HepG2 (cell line): ENCODE data around the gene SMURF1. TPM values are rescaled to one million over a fixed set of nuclear protein-coding genes. Genes with fewer than 3 reads are reported as not detected.

Experiments
- FOXJ3 ChIP-seq: sonication (generic); formaldehyde crosslinking; IDR thresholded peaks from 2 replicates; pipeline ENCODE4 v1.4.0; 2020; ENCODE audit warnings: missing genetic modification reagents, mild to moderate bottlenecking, borderline replicate concordance
- FOXK1 ChIP-seq: sonication (generic); formaldehyde crosslinking; IDR thresholded peaks from 2 replicates; pipeline ENCODE4 v1.4.0; 2020; ENCODE audit warnings: low read depth, missing genetic modification reagents, borderline replicate concordance
- KDM4B ChIP-seq: sonication (generic); formaldehyde crosslinking; IDR thresholded peaks from 2 replicates; pipeline ENCODE4 v1.4.0; 2020; ENCODE audit warnings: missing genetic modification reagents
- NR2F6 ChIP-seq, 2 experiments: IDR thresholded peaks; 2 replicates each; pipeline ENCODE4 v1.6.1; 2016; ENCODE audit warnings: antibody characterized with exemption in 1 of 2, mild to moderate bottlenecking in 1 of 2
- POLR2G ChIP-seq: fragments of 200-400 bp; formaldehyde crosslinking; IDR thresholded peaks from 2 replicates; pipeline ENCODE4 v1.6.1; 2018; ENCODE audit warnings: mild to moderate bottlenecking, low read depth, low read length, moderate library complexity
- TCF7L2 ChIP-seq: IDR thresholded peaks from 2 replicates; pipeline ENCODE4 v1.6.1; 2011; ENCODE audit warnings: mild to moderate bottlenecking, low read depth, low read length, moderate library complexity
- ZFP82 ChIP-seq: sonication (generic); formaldehyde crosslinking; IDR thresholded peaks from 2 replicates; pipeline ENCODE4 v1.5.1; 2020; ENCODE audit warnings: mild to moderate bottlenecking, missing genetic modification reagents, borderline replicate concordance
- ZFP90 ChIP-seq: sonication (generic); formaldehyde crosslinking; IDR thresholded peaks from 2 replicates; pipeline ENCODE4 v1.8.0; 2022; ENCODE audit warnings: missing genetic modification reagents, mild to moderate bottlenecking, inconsistent platforms, borderline replicate concordance
- ZNF253 ChIP-seq: sonication (generic); formaldehyde crosslinking; IDR thresholded peaks from 2 replicates; pipeline ENCODE4 v1.8.0; 2022; ENCODE audit warnings: mild to moderate bottlenecking, missing genetic modification reagents, borderline replicate concordance
- ZNF552 ChIP-seq: sonication (generic); formaldehyde crosslinking; IDR thresholded peaks from 2 replicates; pipeline ENCODE4 v1.9.0; 2022; ENCODE audit warnings: missing genetic modification reagents, mild to moderate bottlenecking, borderline replicate concordance
- polyA plus RNA-seq, 8 experiments: library from polyadenylated mRNA; depleted of rRNA in 3 of 8; stranded (reverse) in 7 of 8; unstranded in 1 of 8; fragments of >200 nt; fragmentation: Illumina TruSeq in 4 of 8; extraction: Trizol in 4 of 8; gene quantifications; 2 replicates each; pipeline versions ENCODE4 v1.2.1 to v1.2.3, GENCODE V29; 2011 to 2016; ENCODE audit warnings: low read depth in 4 of 8, missing spikeins in 1 of 8, mixed read lengths in 1 of 8; ENCODE audit not compliant: insufficient read depth in 1 of 8
- total RNA-seq, 5 experiments: library from RNA; depleted of rRNA; stranded (reverse); fragments of >200 nt; fragmentation: Illumina TruSeq; extraction: Trizol; gene quantifications; 2 replicates each; pipeline ENCODE4 v1.2.3, GENCODE V29; 2016; ENCODE audit warnings: low read depth in 1 of 5
- TF ChIP-seq, protein P1 (sequence below): sonication (generic); formaldehyde crosslinking; IDR thresholded peaks from 2 replicates; pipeline ENCODE4 v1.8.0; 2022; ENCODE audit warnings: mild to moderate bottlenecking, missing genetic modification reagents, borderline replicate concordance
- TF ChIP-seq, protein P2 (sequence below): IDR thresholded peaks from 2 replicates; pipeline ENCODE4 v1.6.1; 2016; ENCODE audit warnings: low read depth
- TF ChIP-seq, protein P3 (sequence below): sonication (generic); formaldehyde crosslinking; IDR thresholded peaks from 2 replicates; pipeline ENCODE4 v1.5.0; 2020; ENCODE audit warnings: mild to moderate bottlenecking, missing genetic modification reagents
- TF ChIP-seq, protein P4 (sequence below): IDR thresholded peaks from 2 replicates; pipeline ENCODE4 v1.6.1; 2018; ENCODE audit warnings: missing genetic modification reagents
- TF ChIP-seq, protein P5 (sequence below): sonication (generic); formaldehyde crosslinking; IDR thresholded peaks from 2 replicates; pipeline ENCODE4 v1.5.0; 2020; ENCODE audit warnings: missing genetic modification reagents

The SMURF1 gene
- total and polyA plus RNA-seq, 2 of the 13 experiments (the other 11 are each of a cell fraction or from before 2014, with no cell fraction given) = 8.3 to 11.1 TPM

DNA sequence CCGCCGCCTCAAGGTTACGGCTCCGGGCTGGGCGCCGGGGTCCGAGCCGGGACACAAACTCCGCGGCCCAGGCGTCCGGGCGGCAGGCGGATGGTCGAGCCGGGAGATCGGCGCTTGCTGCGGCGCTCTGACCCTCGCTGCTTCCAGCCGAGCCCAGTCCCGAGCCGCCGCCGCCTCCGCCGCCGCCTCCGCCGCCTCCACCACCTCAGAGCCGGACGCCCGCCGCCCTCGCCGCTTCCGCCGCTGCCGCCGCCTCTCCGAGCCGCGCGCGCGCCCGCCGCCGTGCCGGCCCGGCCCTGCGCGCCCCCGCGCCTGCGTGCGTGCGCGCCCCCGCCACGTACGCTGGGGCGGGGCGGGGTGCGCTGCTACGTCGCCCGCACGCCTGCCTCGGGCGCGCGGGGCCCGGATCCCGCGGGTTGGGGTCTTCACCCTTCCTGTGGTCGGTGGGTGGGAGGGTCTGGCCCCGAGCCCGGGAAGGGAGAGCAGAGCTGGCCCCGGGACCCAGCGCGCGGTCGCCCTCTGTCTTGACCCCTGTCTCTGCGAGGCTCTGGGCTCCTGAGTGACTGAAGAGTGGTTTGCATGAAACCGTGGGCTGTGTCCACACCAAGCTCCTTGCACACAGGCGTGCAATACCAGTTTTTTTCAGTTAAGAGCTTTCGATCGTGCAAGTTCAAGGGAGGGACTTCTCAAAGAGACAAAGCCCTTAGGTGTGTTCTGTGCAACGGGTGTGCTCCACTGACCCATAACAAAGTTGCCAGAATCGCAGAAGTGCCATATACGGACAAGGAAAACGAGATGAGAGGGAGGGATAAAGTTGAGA lies at the start of gene SMURF1 (continued):
- TF ChIP-seq ZFP82 (CRISPR knock-in tag) (peak; percentile 43; the same call in 1 of the 2 replicates), FOXJ3 (CRISPR knock-in tag) (no peak), ZNF253 (CRISPR knock-in tag) (no peak), ZFP90 (CRISPR knock-in tag) (peak; percentile 14; the same call in 1 of the 2 replicates), POLR2G (peak; percentile 78), KDM4B (CRISPR knock-in tag) (no peak), TCF7L2 (no peak), ZNF552 (CRISPR knock-in tag) (no peak), NR2F6 (IDR thresholded peaks at IDR 0.05) (no peak), NR2F6 (CRISPR knock-in tag; IDR thresholded peaks at IDR 0.05) (peak; percentile 36; the same call in 1 of the 2 replicates), FOXK1 (CRISPR knock-in tag) (no peak; the same call in 1 of the 2 replicates)
- TF ChIP-seq, protein P1, sequence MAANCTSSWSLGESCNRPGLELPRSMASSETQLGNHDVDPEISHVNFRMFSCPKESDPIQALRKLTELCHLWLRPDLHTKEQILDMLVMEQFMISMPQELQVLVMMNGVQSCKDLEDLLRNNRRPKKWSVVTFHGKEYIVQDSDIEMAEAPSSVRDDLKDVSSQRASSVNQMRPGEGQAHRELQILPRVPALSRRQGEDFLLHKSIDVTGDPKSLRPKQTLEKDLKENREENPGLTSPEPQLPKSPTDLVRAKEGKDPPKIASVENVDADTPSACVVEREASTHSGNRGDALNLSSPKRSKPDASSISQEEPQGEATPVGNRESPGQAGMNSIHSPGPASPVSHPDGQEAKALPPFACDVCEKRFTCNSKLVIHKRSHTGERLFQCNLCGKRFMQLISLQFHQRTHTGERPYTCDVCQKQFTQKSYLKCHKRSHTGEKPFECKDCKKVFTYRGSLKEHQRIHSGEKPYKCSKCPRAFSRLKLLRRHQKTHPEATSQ (CRISPR knock-in tag) = 0 out of 2 replicates have a peak, but pooled peaks have one; percentile 64
- TF ChIP-seq, protein P2, sequence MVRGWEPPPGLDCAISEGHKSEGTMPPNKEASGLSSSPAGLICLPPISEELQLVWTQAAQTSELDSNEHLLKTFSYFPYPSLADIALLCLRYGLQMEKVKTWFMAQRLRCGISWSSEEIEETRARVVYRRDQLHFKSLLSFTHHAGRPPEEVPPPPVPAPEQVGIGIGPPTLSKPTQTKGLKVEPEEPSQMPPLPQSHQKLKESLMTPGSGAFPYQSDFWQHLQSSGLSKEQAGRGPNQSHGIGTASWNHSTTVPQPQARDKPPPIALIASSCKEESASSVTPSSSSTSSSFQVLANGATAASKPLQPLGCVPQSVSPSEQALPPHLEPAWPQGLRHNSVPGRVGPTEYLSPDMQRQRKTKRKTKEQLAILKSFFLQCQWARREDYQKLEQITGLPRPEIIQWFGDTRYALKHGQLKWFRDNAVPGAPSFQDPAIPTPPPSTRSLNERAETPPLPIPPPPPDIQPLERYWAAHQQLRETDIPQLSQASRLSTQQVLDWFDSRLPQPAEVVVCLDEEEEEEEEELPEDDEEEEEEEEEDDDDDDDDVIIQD (CRISPR knock-in tag) = 0 out of 2 replicates have a peak, but pooled peaks have one; percentile 4
- TF ChIP-seq, protein P3, sequence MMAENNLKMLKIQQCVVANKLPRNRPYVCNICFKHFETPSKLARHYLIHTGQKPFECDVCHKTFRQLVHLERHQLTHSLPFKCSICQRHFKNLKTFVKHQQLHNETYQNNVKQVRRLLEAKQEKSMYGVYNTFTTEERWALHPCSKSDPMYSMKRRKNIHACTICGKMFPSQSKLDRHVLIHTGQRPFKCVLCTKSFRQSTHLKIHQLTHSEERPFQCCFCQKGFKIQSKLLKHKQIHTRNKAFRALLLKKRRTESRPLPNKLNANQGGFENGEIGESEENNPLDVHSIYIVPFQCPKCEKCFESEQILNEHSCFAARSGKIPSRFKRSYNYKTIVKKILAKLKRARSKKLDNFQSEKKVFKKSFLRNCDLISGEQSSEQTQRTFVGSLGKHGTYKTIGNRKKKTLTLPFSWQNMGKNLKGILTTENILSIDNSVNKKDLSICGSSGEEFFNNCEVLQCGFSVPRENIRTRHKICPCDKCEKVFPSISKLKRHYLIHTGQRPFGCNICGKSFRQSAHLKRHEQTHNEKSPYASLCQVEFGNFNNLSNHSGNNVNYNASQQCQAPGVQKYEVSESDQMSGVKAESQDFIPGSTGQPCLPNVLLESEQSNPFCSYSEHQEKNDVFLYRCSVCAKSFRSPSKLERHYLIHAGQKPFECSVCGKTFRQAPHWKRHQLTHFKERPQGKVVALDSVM = no peak
- TF ChIP-seq, protein P4, sequence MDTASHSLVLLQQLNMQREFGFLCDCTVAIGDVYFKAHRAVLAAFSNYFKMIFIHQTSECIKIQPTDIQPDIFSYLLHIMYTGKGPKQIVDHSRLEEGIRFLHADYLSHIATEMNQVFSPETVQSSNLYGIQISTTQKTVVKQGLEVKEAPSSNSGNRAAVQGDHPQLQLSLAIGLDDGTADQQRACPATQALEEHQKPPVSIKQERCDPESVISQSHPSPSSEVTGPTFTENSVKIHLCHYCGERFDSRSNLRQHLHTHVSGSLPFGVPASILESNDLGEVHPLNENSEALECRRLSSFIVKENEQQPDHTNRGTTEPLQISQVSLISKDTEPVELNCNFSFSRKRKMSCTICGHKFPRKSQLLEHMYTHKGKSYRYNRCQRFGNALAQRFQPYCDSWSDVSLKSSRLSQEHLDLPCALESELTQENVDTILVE (CRISPR knock-in tag) = no peak
- TF ChIP-seq, protein P5, sequence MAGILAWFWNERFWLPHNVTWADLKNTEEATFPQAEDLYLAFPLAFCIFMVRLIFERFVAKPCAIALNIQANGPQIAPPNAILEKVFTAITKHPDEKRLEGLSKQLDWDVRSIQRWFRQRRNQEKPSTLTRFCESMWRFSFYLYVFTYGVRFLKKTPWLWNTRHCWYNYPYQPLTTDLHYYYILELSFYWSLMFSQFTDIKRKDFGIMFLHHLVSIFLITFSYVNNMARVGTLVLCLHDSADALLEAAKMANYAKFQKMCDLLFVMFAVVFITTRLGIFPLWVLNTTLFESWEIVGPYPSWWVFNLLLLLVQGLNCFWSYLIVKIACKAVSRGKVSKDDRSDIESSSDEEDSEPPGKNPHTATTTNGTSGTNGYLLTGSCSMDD (CRISPR knock-in tag) = 0 out of 2 replicates have a peak, but pooled peaks have one; percentile 31
